SK-N-MC (cell line): ENCODE results near the gene ZNF593.

Source experiments
- EZH2 ChIP-seq: fragments of 200-600 bp; sonication (generic); IDR thresholded peaks from one replicate; pipeline ENCODE4 v1.6.1; 2017; ENCODE audit warnings: antibody characterized with exemption
- FOXP2 ChIP-seq: optimal IDR thresholded peaks from 2 replicates; pipeline ENCODE3; 2011; ENCODE audit warnings: mild to moderate bottlenecking, moderate library complexity; ENCODE audit not compliant: insufficient read depth; ENCODE audit errors: extremely low read length, control extremely low read depth
- POLR2AphosphoS5 ChIP-seq: IDR thresholded peaks from 2 replicates; pipeline ENCODE4 v1.6.1; 2012; ENCODE audit warnings: mild to moderate bottlenecking, low read depth, low read length, borderline replicate concordance

- TF ChIP-seq POLR2AphosphoS5 (no peak), EZH2 (no peak), FOXP2 (no peak)
Observed at GRCh38 chr1:26181586-26182382, 12.1 kb downstream of the ZNF593 start.
